H9 (cell line): Measurements from ENCODE around the gene PEA15. TPM values are rescaled to one million over a fixed set of nuclear protein-coding genes. Genes with fewer than 3 reads are reported as not detected.

Experiments used
- DNase-seq: peaks from one replicate; pipeline ENCODE4 v3.0.0-alpha.2; 2017
- H2AFZ ChIP-seq: one replicate; pipeline ENCODE4 v1.6.1; 2013; ENCODE audit warnings: mild to moderate bottlenecking, low read length, control low read depth, moderate library complexity
- H2AK5ac ChIP-seq: 2 replicates; pipeline ENCODE4 v1.6.1; 2013; ENCODE audit warnings: low read length, control low read depth, mixed read lengths; ENCODE audit not compliant: insufficient read length
- H2BK120ac ChIP-seq: one replicate; pipeline ENCODE4 v1.6.1; 2013; ENCODE audit warnings: low read depth, mild to moderate bottlenecking, low read length, control low read depth, inconsistent platforms; ENCODE audit not compliant: poor library complexity, severe bottlenecking
- H2BK12ac ChIP-seq: 2 replicates; pipeline ENCODE4 v1.6.1; 2013; ENCODE audit warnings: low read length, control low read depth, mixed read lengths, low read depth; ENCODE audit not compliant: insufficient read length
- H2BK15ac ChIP-seq: 2 replicates; pipeline ENCODE4 v1.6.1; 2013; ENCODE audit warnings: low read depth, low read length, control low read depth
- H2BK20ac ChIP-seq: one replicate; pipeline ENCODE4 v1.6.1; 2013; ENCODE audit warnings: low read depth, mild to moderate bottlenecking, low read length, control low read depth, inconsistent platforms; ENCODE audit not compliant: poor library complexity, severe bottlenecking
- H2BK5ac ChIP-seq: 2 replicates; pipeline ENCODE4 v1.6.1; 2013; ENCODE audit warnings: low read length, control low read depth, mixed read lengths; ENCODE audit not compliant: insufficient read length
- H3K14ac ChIP-seq: 2 replicates; pipeline ENCODE4 v1.6.1; 2013; ENCODE audit warnings: low read length, control low read depth; ENCODE audit not compliant: insufficient read depth
- H3K18ac ChIP-seq: 2 replicates; pipeline ENCODE4 v1.6.1; 2013; ENCODE audit warnings: low read depth, mild to moderate bottlenecking, mixed read lengths, low read length, control low read depth; ENCODE audit not compliant: insufficient read length
- H3K23ac ChIP-seq: 2 replicates; pipeline ENCODE4 v1.6.1; 2013; ENCODE audit warnings: low read length, control low read depth, mixed read lengths, low read depth; ENCODE audit not compliant: insufficient read length
- H3K23me2 ChIP-seq: 2 replicates; pipeline ENCODE4 v1.6.1; 2013; ENCODE audit warnings: low read depth, mild to moderate bottlenecking, mixed read lengths, low read length, control low read depth; ENCODE audit not compliant: insufficient read length, poor library complexity, severe bottlenecking
- H3K27ac ChIP-seq: 2 replicates; pipeline ENCODE4 v1.5.1; 2013; ENCODE audit warnings: low read length, control low read depth, mixed read lengths, low read depth; ENCODE audit not compliant: insufficient read length
- H3K27me3 ChIP-seq: 2 replicates; pipeline ENCODE4 v1.6.1; 2013; ENCODE audit warnings: low read length, control low read depth, inconsistent platforms; ENCODE audit not compliant: insufficient read depth
- H3K4ac ChIP-seq: 2 replicates; pipeline ENCODE4 v1.6.1; 2013; ENCODE audit warnings: low read depth, mild to moderate bottlenecking, control low read depth, inconsistent platforms, low read length, moderate library complexity
- H3K4me1 ChIP-seq: 2 replicates; pipeline ENCODE4 v1.6.1; 2013; ENCODE audit warnings: low read length, control low read depth, inconsistent platforms; ENCODE audit not compliant: insufficient read depth
- H3K4me2 ChIP-seq: 2 replicates; pipeline ENCODE4 v1.6.1; 2013; ENCODE audit warnings: low read length, control low read depth, mixed read lengths; ENCODE audit not compliant: insufficient read length, insufficient read depth
- H3K56ac ChIP-seq: 2 replicates; pipeline ENCODE4 v1.6.1; 2013; ENCODE audit warnings: low read depth, mild to moderate bottlenecking, mixed read lengths, low read length, control low read depth; ENCODE audit not compliant: insufficient read length
- H3K79me1 ChIP-seq: 2 replicates; pipeline ENCODE4 v1.6.1; 2013; ENCODE audit warnings: low read depth, mild to moderate bottlenecking, moderate library complexity, low read length, control low read depth, inconsistent platforms; ENCODE audit not compliant: insufficient read depth, poor library complexity, severe bottlenecking
- H3K79me2 ChIP-seq: 2 replicates; pipeline ENCODE4 v1.6.1; 2013; ENCODE audit warnings: low read length, control low read depth, inconsistent platforms; ENCODE audit not compliant: insufficient read depth
- H3K9ac ChIP-seq: 2 replicates; pipeline ENCODE4 v1.6.1; 2013; ENCODE audit warnings: low read length, control low read depth, mixed read lengths; ENCODE audit not compliant: insufficient read length; ENCODE audit errors: extremely low read depth
- H3K9me3 ChIP-seq: one replicate; pipeline ENCODE4 v1.6.1; 2013; ENCODE audit warnings: low read depth, low read length, inconsistent platforms; ENCODE audit not compliant: control insufficient read depth
- H3T11ph ChIP-seq: one replicate; pipeline ENCODE4 v1.6.1; 2013; ENCODE audit warnings: mild to moderate bottlenecking, low read length, control low read depth, inconsistent platforms
- H4K20me1 ChIP-seq: one replicate; pipeline ENCODE4 v1.6.1; 2013; ENCODE audit not compliant: control insufficient read depth, insufficient read length, insufficient read depth
- H4K5ac ChIP-seq: 2 replicates; pipeline ENCODE4 v1.6.1; 2013; ENCODE audit warnings: low read depth, mild to moderate bottlenecking, mixed read lengths, low read length, control low read depth; ENCODE audit not compliant: insufficient read length
- H4K8ac ChIP-seq: replicated peaks from 2 replicates; pipeline ENCODE4 v1.6.1; 2013; ENCODE audit warnings: low read length, control low read depth, mixed read lengths, low read depth; ENCODE audit not compliant: insufficient read length
- H4K91ac ChIP-seq: 2 replicates; pipeline ENCODE4 v1.6.1; 2013; ENCODE audit warnings: low read depth, mild to moderate bottlenecking, moderate library complexity, mixed read lengths, low read length, control low read depth; ENCODE audit not compliant: insufficient read length
- H3K27ac Mint-ChIP-seq, 3 experiments: 2 replicates in 2 of 3; 3 replicates in 1 of 3; pipeline ENCODE4 v1.8.0; 2020 to 2021; ENCODE audit warnings: mixed read lengths in 3 of 3, mild to moderate bottlenecking in 1 of 3, moderate library complexity in 1 of 3
- H3K27me3 Mint-ChIP-seq: 2 replicates; pipeline ENCODE4 v1.8.0; 2021; ENCODE audit warnings: low read depth, mild to moderate bottlenecking, moderate library complexity, mixed read lengths
- H3K36me3 Mint-ChIP-seq, 3 experiments: 2 replicates in 2 of 3; 3 replicates in 1 of 3; pipeline ENCODE4 v1.8.0; 2020 to 2021; ENCODE audit warnings: low read depth in 3 of 3, mixed read lengths in 3 of 3; ENCODE audit not compliant: insufficient read depth in 1 of 3
- H3K4me1 Mint-ChIP-seq, 2 experiments: 2 replicates each; pipeline ENCODE4 v1.8.0; 2020; ENCODE audit warnings: mixed read lengths in 2 of 2
- H3K4me3 Mint-ChIP-seq, 2 experiments: 2 replicates in 1 of 2; 3 replicates in 1 of 2; pipeline ENCODE4 v1.8.0; 2020 to 2021; ENCODE audit warnings: mild to moderate bottlenecking in 2 of 2, mixed read lengths in 2 of 2, moderate library complexity in 1 of 2
- H3K9me3 Mint-ChIP-seq, 2 experiments: 2 replicates in 1 of 2; 3 replicates in 1 of 2; pipeline ENCODE4 v1.8.0; 2020; ENCODE audit warnings: mild to moderate bottlenecking in 2 of 2, mixed read lengths in 2 of 2, moderate library complexity in 1 of 2
- CTCF ChIP-seq: fragments of 200-600 bp; sonication (generic); conservative IDR thresholded peaks from 3 replicates; pipeline ENCODE4 v1.8.0; 2021; ENCODE audit warnings: antibody characterized with exemption, mild to moderate bottlenecking
- WGBS: extraction: QIAGEN DNeasy Blood & Tissue Kit; methylation state at CpG from one replicate; pipeline ENCODE4 v1.1.7; 2013; ENCODE audit warnings: missing lambda C conversion rate, low lambda C conversion rate, mixed read lengths; ENCODE audit not compliant: insufficient read length; ENCODE audit errors: extremely low coverage; 5-methylcytosine and 5-hydroxymethylcytosine counted together
- total RNA-seq: library from RNA; stranded (reverse); gene quantifications from 2 replicates; pipeline ENCODE4 v1.2.1, GENCODE V29; 2021

Gene PEA15
- total RNA-seq, 1 experiment from 2014 or later: 82.1 TPM

DNA sequence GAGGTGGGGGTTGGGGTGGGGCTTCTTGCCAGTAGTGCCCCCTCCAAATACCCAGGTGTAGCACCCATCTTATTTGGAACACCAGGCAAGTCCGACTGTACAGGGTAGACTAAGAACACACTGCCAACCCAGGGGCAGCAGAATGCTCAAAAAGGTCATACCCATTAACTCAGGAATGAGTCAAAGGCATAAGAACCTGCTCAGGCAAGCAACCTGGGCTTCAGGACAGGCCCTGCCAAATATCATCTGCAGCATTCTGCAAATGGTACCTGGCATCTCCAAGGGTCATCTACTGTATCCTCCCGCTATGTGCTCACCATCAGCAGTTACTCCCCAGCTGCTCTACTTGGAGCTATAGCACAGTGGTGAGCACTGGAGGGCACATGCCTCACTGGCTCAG is 19.4 kb downstream of the PEA15 start:
- Mint-ChIP-seq H3K27me3 (no peaks in the 10 kb centered on the region), H3K4me3 (no peak overlapping the region), H3K27ac (no peak overlapping the region), H3K9me3 (no peaks in the 10 kb centered on the region), H3K4me1 (peaks cover 11 to 14% of the 10 kb centered on the region in 2 experiments), H3K36me3 (peaks cover 20 to 69% (median 29%) of the 10 kb centered on the region in 3 experiments; a peak in 6 of 7 replicates)
- Histone ChIP-seq H2AK5ac (no peak overlapping the region), H3K23me2 (no peaks in the 10 kb centered on the region), H3K9ac (no peak overlapping the region), H3K79me2 (no peaks in the 10 kb centered on the region), H3K27ac (no peak overlapping the region), H2AFZ (no peak overlapping the region), H2BK5ac (no peak overlapping the region), H3K27me3 (no peaks in the 10 kb centered on the region), H2BK20ac (no peak overlapping the region), H4K8ac (no peak overlapping the region), H2BK120ac (no peak overlapping the region), H3T11ph (no peak overlapping the region), H3K4me2 (no peak overlapping the region), H3K14ac (no peak overlapping the region), H3K4ac (no peak overlapping the region), H3K23ac (no peak overlapping the region), H3K18ac (no peak overlapping the region), H4K91ac (no peak overlapping the region), H4K20me1 (no peaks in the 10 kb centered on the region), H3K9me3 (no peaks in the 10 kb centered on the region), H3K56ac (no peak overlapping the region), H4K5ac (no peak overlapping the region), H3K79me1 (no peaks in the 10 kb centered on the region), H3K4me1 (no peaks in the 10 kb centered on the region), H2BK15ac (no peak overlapping the region), H2BK12ac (no peak overlapping the region)
- TF ChIP-seq CTCF: no peak
- no peak for DNase-seq
- no CpG with 5 or more reads among the region's 2 CpGs for WGBS
